Natural killer cell (primary cell): ENCODE results near the gene EPHA4. TPM values are rescaled to one million over a fixed set of nuclear protein-coding genes. Genes with fewer than 3 reads are reported as not detected.

Experiments
- ATAC-seq, 3 donors: fragments of 150-1000 bp in 2 of 3; fragments of 200-7000 bp in 1 of 3; cut with Tn5 transposase; 1 replicate in 1 of 3; 2 replicates in 2 of 3; pipeline ENCODE4 v1.10.0; 2021; ENCODE audit warnings: mild to moderate bottlenecking in 2 of 3, moderate library complexity in 2 of 3
- DNase-seq, 2 donors: peaks; one replicate each; pipeline versions ENCODE4 v3.0.0 to v3.0.0-alpha.2; 2013 to 2021; ENCODE audit warnings: mixed read lengths in 1 of 2
- H3K27ac ChIP-seq: one replicate; pipeline ENCODE4 v1.5.1; 2013; ENCODE audit warnings: mild to moderate bottlenecking, low read length
- H3K27me3 ChIP-seq: one replicate; pipeline ENCODE4 v1.6.1; 2013; ENCODE audit warnings: low read length; ENCODE audit not compliant: control insufficient read depth, insufficient read depth
- H3K36me3 ChIP-seq: one replicate; pipeline ENCODE4 v1.6.1; 2013; ENCODE audit warnings: low read length; ENCODE audit not compliant: control insufficient read depth, insufficient read depth
- H3K4me1 ChIP-seq: one replicate; pipeline ENCODE4 v1.6.1; 2013; ENCODE audit warnings: low read length; ENCODE audit not compliant: control insufficient read depth, insufficient read depth
- H3K4me3 ChIP-seq: one replicate; pipeline ENCODE4 v1.5.1; 2013; ENCODE audit warnings: low read length
- H3K9me3 ChIP-seq: one replicate; pipeline ENCODE4 v1.6.1; 2013; ENCODE audit warnings: low read length; ENCODE audit not compliant: control insufficient read depth, insufficient read depth
- H3K27ac Mint-ChIP-seq, 2 donors: one replicate each; pipeline ENCODE4 v1.8.0; 2022; ENCODE audit warnings: mild to moderate bottlenecking in 2 of 2, mixed read lengths in 2 of 2, moderate library complexity in 1 of 2
- H3K27me3 Mint-ChIP-seq, 2 donors: one replicate each; pipeline ENCODE4 v1.8.0; 2022; ENCODE audit warnings: low read depth in 2 of 2, mixed read lengths in 2 of 2
- H3K36me3 Mint-ChIP-seq: one replicate; pipeline ENCODE4 v1.8.0; 2022; ENCODE audit warnings: mixed read lengths
- H3K4me1 Mint-ChIP-seq, 2 donors: one replicate each; pipeline ENCODE4 v1.8.0; 2022; ENCODE audit warnings: mixed read lengths in 2 of 2
- H3K4me3 Mint-ChIP-seq: one replicate; pipeline ENCODE4 v1.8.0; 2022; ENCODE audit warnings: mild to moderate bottlenecking, moderate library complexity, mixed read lengths
- H3K9me3 Mint-ChIP-seq, 2 donors: one replicate each; pipeline ENCODE4 v1.8.0; 2022; ENCODE audit warnings: mixed read lengths in 2 of 2
- WGBS: methylation state at CpG from one replicate; pipeline ENCODE4 v1.1.7; 2013; ENCODE audit warnings: missing lambda C conversion rate; ENCODE audit not compliant: insufficient coverage; 5-methylcytosine and 5-hydroxymethylcytosine counted together
- intact Hi-C: fragments of 100-400 bp; cut with micrococcal nuclease; formaldehyde crosslinking; loops from one replicate; pipeline ENCODE4 v1.14.2; 2022
- total RNA-seq, 4 donors: library from RNA; stranded (reverse); fragments of 120-200 nt in 1 of 4; gene quantifications; one replicate each; pipeline versions ENCODE4 v1.2.3 to v1.2.4, GENCODE V29; 2013 to 2022
- TF ChIP-seq, protein P1 (sequence below): fragments of 200-600 bp; IDR thresholded peaks from one replicate; pipeline ENCODE4 v1.8.0; 2022; ENCODE audit warnings: antibody characterized with exemption

EPHA4 gene
- total RNA-seq, 3 donors from 2014 or later (not counting 1 experiment from before 2014, with no cell fraction given) = 27.2 to 48.6 (median 44.7) TPM

DNA sequence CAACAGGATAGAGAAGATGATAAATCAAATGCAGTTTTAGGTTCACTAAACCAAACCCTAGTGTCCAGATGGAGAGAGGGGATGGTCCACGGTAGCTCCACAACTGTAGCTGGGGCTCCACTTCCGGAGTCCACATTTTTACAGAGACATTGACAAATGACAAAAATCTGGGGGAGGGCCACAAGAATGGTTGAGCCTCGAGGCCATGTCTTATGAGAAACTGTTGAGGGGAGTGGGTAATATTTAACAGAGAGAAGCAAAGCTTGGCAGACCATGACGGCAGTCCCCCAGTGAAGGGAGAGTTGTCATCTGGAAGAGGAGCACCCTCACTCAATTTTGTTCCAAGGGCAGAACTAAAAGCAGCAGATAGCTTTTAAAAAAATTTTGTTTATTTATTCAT, 17.6 kb upstream of the EPHA4 start:
- Mint-ChIP-seq H3K4me1 (no peaks in the 10 kb centered on the region), H3K4me3 (no peak overlapping the region), H3K36me3 (no peaks in the 10 kb centered on the region), H3K9me3 (no peaks in the 10 kb centered on the region), H3K27me3 (peaks cover 32 to 50% of the 10 kb centered on the region in 2 donors), H3K27ac (no peak overlapping the region)
- DNase-seq = no peak
- 89% methylated on average over 4 of the region's 4 CpGs for WGBS
- Histone ChIP-seq H3K36me3 (no peaks in the 10 kb centered on the region), H3K9me3 (no peaks in the 10 kb centered on the region), H3K27me3 (peaks cover 2% of the 10 kb centered on the region), H3K27ac (no peak overlapping the region), H3K4me1 (no peaks in the 10 kb centered on the region), H3K4me3 (no peak overlapping the region)
- ATAC-seq = no peak
- TF ChIP-seq, protein P1, sequence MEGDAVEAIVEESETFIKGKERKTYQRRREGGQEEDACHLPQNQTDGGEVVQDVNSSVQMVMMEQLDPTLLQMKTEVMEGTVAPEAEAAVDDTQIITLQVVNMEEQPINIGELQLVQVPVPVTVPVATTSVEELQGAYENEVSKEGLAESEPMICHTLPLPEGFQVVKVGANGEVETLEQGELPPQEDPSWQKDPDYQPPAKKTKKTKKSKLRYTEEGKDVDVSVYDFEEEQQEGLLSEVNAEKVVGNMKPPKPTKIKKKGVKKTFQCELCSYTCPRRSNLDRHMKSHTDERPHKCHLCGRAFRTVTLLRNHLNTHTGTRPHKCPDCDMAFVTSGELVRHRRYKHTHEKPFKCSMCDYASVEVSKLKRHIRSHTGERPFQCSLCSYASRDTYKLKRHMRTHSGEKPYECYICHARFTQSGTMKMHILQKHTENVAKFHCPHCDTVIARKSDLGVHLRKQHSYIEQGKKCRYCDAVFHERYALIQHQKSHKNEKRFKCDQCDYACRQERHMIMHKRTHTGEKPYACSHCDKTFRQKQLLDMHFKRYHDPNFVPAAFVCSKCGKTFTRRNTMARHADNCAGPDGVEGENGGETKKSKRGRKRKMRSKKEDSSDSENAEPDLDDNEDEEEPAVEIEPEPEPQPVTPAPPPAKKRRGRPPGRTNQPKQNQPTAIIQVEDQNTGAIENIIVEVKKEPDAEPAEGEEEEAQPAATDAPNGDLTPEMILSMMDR = no peak
- intact Hi-C loops = no loop called here

DNA sequence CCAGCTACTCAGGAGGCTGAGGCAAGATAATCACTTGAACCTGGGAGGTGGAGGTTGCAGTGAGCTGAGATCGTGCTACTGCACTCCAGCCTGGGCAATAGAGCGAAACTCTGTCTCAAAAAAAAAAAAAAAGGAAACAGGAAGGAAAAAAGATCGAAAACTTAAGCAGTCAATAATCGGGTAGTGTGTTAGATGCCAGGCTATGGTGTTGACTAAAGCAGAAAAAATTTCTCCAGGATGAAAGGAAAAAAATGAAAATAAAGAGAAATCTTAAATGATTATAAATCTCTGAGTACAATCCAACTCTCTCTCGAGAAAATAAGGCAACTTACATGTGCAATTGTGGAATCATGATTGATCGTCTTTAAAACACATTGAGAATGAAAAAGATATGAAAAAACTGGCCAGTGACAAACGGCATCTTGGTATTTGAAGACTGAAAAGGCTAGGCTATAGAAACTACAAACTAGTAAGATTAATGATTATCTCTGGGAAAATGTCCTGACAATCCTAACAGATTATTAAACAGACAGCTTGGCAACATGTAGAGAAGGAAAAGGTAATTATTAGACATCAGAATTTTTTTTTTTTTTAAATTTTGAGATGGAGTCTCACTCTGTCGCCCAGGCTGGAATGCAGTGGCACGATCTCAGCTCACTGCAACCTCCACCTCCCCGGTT, 16.3 kb upstream of the EPHA4 start:
- peaks cover 2% of the 10 kb centered on the region for H3K27me3 ChIP-seq
- 83% methylated on average over 9 of the region's 10 CpGs for WGBS
- no peak overlapping the region for H3K4me3 ChIP-seq
- H3K27ac Mint-ChIP-seq = no peak overlapping the region
- no peaks in the 10 kb centered on the region for H3K36me3 Mint-ChIP-seq
- no peaks in the 10 kb centered on the region for H3K9me3 ChIP-seq
- intact Hi-C loops = no loop called here
- H3K4me1 Mint-ChIP-seq = no peaks in the 10 kb centered on the region
- ATAC-seq = no peak
- no peak overlapping the region for H3K4me3 Mint-ChIP-seq
- DNase-seq = no peak
- no peak overlapping the region for H3K27ac ChIP-seq
- no peaks in the 10 kb centered on the region for H3K4me1 ChIP-seq
- TF ChIP-seq, protein P1 = no peak
- H3K36me3 ChIP-seq = no peaks in the 10 kb centered on the region
- H3K27me3 Mint-ChIP-seq = peaks cover 33 to 58% of the 10 kb centered on the region in 2 donors
- no peaks in the 10 kb centered on the region for H3K9me3 Mint-ChIP-seq

DNA sequence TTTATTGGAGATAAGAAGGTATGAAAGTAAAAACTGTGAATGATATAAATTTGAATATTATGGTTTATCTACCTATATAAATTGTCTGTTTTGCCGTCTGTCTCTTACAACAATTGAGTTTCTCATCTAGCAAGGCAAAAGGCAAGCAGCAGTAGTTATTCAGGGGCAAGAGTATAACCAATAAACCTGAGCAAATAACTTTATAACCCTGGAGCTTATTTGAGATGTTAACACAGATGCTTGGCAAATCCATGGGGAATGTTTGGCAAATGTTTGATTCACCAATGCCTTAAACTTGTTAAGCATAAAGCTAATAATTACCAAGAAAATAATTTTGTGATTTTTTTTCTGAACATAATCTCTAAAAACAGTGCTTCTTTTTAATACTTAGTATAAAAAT, 9.9 kb upstream of the EPHA4 start:
- DNase-seq (no peak), ATAC-seq (no peak)
- H3K9me3 Mint-ChIP-seq = no peaks in the 10 kb centered on the region
- H3K4me3 Mint-ChIP-seq = no peak overlapping the region
- peaks cover 34 to 56% of the 10 kb centered on the region in 2 donors for H3K27me3 Mint-ChIP-seq
- H3K4me3 ChIP-seq = no peak overlapping the region
- H3K36me3 ChIP-seq = no peaks in the 10 kb centered on the region
- TF ChIP-seq, protein P1 = no peak
- peaks cover 13% of the 10 kb centered on the region for H3K27me3 ChIP-seq
- no peaks in the 10 kb centered on the region for H3K4me1 Mint-ChIP-seq
- no peaks in the 10 kb centered on the region for H3K4me1 ChIP-seq
- H3K27ac ChIP-seq = no peak overlapping the region
- intact Hi-C loops = no loop called here
- H3K27ac Mint-ChIP-seq = no peak overlapping the region
- no peaks in the 10 kb centered on the region for H3K9me3 ChIP-seq
- 100% methylated on average over 1 of the region's 1 CpG for WGBS
- no peaks in the 10 kb centered on the region for H3K36me3 Mint-ChIP-seq

DNA sequence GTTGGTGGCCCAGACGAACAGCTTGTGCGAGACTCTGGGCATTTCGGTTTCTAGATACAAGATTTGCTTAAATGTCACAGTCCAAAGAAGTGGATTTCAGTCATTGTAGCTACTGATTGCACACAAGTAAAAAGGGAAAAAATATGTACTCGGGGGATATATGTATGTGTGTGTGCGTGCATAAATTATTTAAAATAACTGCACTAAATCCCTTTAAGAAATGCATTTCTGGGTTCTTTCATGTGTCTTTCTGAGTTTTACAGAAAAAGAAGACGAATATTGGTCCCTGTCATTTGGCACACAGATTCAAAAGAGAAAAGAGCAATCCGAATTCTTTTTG, 2.1 kb upstream of the EPHA4 start:
- Mint-ChIP-seq H3K27me3 (peaks cover 42 to 45% of the 10 kb centered on the region in 2 donors), H3K9me3 (no peaks in the 10 kb centered on the region), H3K4me3 (peak overlapping the region; percentile 86), H3K27ac (no peak overlapping the region), H3K36me3 (no peaks in the 10 kb centered on the region), H3K4me1 (peaks cover 24 to 38% of the 10 kb centered on the region in 2 donors)
- 7% methylated on average over 5 of the region's 7 CpGs for WGBS
- no peak for DNase-seq
- Histone ChIP-seq H3K27ac (no peak overlapping the region), H3K9me3 (no peaks in the 10 kb centered on the region), H3K36me3 (no peaks in the 10 kb centered on the region), H3K4me3 (peak overlapping the region; percentile 77), H3K27me3 (peaks cover 25% of the 10 kb centered on the region), H3K4me1 (peaks cover 43% of the 10 kb centered on the region)
- intact Hi-C loops = loop anchor here (5.0 to 10.0 kb wide), 4 partner anchors 42 to 1839 kb away; no protein-coding TSS in a partner anchor
- no peak for ATAC-seq
- TF ChIP-seq, protein P1 = no peak
